ENCODE measurements around the gene TBC1D22A. TPM values are rescaled to one million over a fixed set of nuclear protein-coding genes. Genes with fewer than 3 reads are reported as not detected.

The TBC1D22A gene
- total RNA-seq, 1 donor from 2014 or later, result 14.0 TPM

DNA sequence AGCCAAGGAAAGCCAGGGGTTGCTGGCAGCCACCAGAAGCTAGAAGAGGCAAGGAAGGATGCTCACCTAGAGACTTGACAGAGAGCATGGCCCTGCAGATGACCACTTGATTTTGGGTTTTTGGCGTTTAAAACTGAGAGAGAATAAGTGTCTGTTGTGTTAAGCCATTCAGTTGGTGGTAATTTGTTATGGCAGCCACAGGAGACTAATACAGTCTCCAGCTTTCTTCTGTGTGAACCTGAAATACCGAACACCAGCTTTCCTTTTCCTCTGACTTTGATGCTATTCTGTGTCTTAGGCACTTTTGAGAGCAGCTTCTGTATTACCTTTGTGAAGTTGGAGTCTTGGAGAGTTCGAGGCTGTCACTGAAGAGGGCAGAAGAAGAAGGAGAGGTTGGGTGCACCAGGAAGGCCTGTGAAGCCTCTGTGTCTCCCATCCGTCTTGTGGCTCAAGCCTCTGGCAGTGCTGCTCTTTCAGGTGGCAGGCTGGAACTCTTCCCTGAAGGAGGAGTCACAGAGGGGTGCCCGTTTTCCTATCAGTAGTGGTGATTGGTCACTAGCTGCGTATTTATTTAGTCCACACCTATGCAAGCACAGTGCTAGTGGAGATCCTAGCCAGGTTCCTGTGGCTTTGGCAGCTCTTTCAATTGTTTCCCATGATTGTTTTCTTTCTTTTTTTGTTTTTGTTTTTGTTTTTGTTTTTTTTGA, 2.5 kb downstream of the TBC1D22A start:
- ATAC-seq (ENCODE audit: poor library complexity) (no peak), DNase-seq (no peak)
- intact Hi-C loops (cut with DNase I), result no loop called here

- ATAC-seq (ENCODE audit: poor library complexity) (no peak), DNase-seq (no peak)
- intact Hi-C loops (cut with DNase I), result no loop called here
These were observed 4.2 kb downstream of the TBC1D22A start for GRCh38 chr22:46766611-46767010.

GRCh38 chr22:46767249-46767985, 5.0 kb downstream of the TBC1D22A start:
- ATAC-seq (ENCODE audit: poor library complexity), result no peak
- intact Hi-C loops (cut with DNase I), result no loop called here
- no peak for DNase-seq

- intact Hi-C loops (cut with DNase I), result no loop called here
- ATAC-seq (ENCODE audit: poor library complexity) (peak; percentile 66), DNase-seq (peak; percentile 75)
These were observed 6.8 kb downstream of the TBC1D22A start for GRCh38 chr22:46769191-46769675.

- ATAC-seq (ENCODE audit: poor library complexity) (no peak), DNase-seq (no peak)
- intact Hi-C loops (cut with DNase I), result no loop called here
These were observed 7.3 kb downstream of the TBC1D22A start for GRCh38 chr22:46769706-46770105.

- DNase-seq (no peak), ATAC-seq (ENCODE audit: poor library complexity) (peak; percentile 11)
- intact Hi-C loops (cut with DNase I), result no loop called here
These were observed 7.7 kb downstream of the TBC1D22A start for GRCh38 chr22:46770151-46770641.

GRCh38 chr22:46770726-46771125, 8.3 kb downstream of the TBC1D22A start:
- no peak for ATAC-seq (ENCODE audit: poor library complexity)
- DNase-seq, result no peak
- intact Hi-C loops (cut with DNase I), result no loop called here

- DNase-seq, result no peak
- ATAC-seq (ENCODE audit: poor library complexity), result no peak
- intact Hi-C loops (cut with DNase I), result no loop called here
These were observed 10.6 kb downstream of the TBC1D22A start for GRCh38 chr22:46773076-46773475.

- intact Hi-C loops (cut with DNase I), result no loop called here
- ATAC-seq (ENCODE audit: poor library complexity) (peak; percentile 30), DNase-seq (no peak)
These were observed 12.0 kb downstream of the TBC1D22A start for GRCh38 chr22:46774253-46774979.

GRCh38 chr22:46774980-46775849, 12.8 kb downstream of the TBC1D22A start:
- intact Hi-C loops (cut with DNase I), result no loop called here
- ATAC-seq (ENCODE audit: poor library complexity) (no peak), DNase-seq (no peak)

DNA sequence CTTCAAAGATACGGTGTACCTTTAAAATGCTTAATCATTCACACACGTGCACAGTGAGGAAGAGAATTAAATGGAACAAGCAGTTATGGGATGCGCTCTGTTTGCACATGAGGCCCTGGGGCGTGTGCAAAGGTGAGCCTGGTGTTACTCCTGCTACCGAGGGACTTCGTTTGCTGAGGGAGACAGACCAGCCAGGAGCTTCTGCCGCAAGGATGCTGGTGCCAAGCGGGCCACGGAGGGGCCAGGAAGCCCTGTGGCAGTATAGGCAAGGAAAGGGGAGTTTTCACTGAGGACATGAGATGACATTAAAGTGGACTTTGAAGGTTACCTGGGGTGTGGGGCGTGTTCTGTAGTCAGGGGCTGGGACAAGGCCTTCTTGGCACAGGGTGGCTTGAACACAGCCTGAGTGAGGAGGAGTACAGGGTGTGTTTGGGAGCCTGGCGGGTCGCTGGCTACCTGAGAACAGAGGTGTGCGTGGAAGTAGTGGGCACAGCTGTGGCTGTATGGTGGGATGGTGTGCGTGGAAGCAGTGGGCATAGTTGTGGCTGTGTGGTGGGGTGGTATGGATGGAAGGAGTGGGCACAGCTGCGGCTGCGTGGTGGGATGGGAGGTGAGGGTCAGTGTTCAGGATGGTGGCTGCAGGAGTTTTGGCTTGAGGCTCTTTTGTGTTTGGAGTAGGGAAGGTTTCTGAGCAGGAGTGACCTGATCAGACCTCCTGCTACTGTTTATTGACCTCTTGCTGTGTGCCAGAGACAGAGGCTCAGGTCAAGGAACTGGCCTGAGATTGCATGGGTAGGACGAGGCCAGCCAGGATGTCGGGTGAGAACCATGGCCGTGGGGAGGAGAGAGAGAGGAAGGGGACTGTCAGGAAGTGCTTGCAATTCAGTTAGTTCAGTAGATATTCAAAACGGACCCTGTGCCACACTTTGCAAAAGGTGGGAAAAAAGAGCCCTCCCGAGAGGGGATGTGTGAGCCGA, 13.7 kb downstream of the TBC1D22A start:
- ATAC-seq (ENCODE audit: poor library complexity) (no peak), DNase-seq (no peak)
- intact Hi-C loops (cut with DNase I), result no loop called here

GRCh38 chr22:46776876-46777608, 14.6 kb downstream of the TBC1D22A start:
- ATAC-seq (ENCODE audit: poor library complexity), result no peak
- intact Hi-C loops (cut with DNase I), result no loop called here
- no peak for DNase-seq

DNA sequence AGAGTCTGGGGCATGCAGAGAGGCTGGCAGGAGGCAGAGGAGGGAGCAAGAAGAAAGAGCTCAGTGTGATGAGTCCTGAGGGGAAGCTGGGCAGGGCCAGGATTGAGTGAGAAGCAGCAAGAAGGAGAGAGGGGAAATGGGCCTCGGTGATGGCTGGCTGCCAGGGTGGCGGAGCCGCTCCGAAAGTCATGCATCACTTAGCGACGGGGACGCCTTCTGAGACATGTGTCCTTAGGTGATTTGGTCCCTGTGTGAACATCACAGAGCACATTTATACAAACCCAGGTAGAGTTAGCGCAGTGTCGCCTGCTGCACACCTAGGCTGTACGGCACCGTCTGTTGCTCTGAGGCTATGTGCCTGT, 15.1 kb downstream of the TBC1D22A start:
- DNase-seq (peak; percentile 75), ATAC-seq (ENCODE audit: poor library complexity) (no peak)
- intact Hi-C loops (cut with DNase I), result no loop called here

- DNase-seq, result no peak
- intact Hi-C loops (cut with DNase I), result no loop called here
- ATAC-seq (ENCODE audit: poor library complexity), result no peak
These were observed 16.6 kb downstream of the TBC1D22A start for GRCh38 chr22:46779023-46779422.

- ATAC-seq (ENCODE audit: poor library complexity), result no peak
- intact Hi-C loops (cut with DNase I), result no loop called here
- no peak for DNase-seq
These were observed 17.2 kb downstream of the TBC1D22A start for GRCh38 chr22:46779651-46780050.

- ATAC-seq (ENCODE audit: poor library complexity) (peak; percentile 48), DNase-seq (no peak)
- intact Hi-C loops (cut with DNase I), result no loop called here
These were observed 18.0 kb downstream of the TBC1D22A start for GRCh38 chr22:46780453-46780852.

DNA sequence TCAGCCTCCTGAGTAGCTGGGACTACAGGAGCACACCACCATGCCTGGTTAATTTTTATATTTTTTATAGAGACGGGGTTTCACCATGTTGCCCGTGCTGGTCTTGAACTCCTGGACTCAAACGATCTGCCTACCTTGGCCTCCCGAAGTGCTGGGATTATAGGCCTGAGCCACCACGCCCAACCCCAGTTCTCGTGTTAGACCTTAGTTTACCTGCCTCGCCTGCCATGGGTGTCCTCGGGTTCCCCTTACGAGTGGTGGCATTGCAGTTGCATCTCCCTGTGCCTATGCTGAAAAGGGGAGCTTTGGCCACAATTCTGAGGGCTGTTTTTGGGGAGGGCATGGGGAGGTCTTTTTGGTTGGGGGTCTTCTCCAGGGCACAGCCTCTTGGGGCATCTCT, 18.8 kb downstream of the TBC1D22A start:
- no peak for DNase-seq
- intact Hi-C loops (cut with DNase I), result no loop called here
- ATAC-seq (ENCODE audit: poor library complexity), result no peak
